Peyer's patch (tissue), 4 donors: ENCODE measurements around the gene ITGA2B.

Experiments used
- CTCF ChIP-seq, 6 experiments: fragments of 450-650 bp in 4 of 6; fragments of 200-600 bp in 2 of 6; sonication (generic) in 1 of 6; IDR thresholded peaks; one replicate each; pipeline ENCODE4 v1.5.1; 2017 to 2019; ENCODE audit warnings: antibody characterized with exemption in 6 of 6, mild to moderate bottlenecking in 3 of 6, moderate library complexity in 1 of 6
- POLR2A ChIP-seq, 2 donors: fragments of 450-650 bp; IDR thresholded peaks; one replicate each; pipeline ENCODE4 v1.5.1; 2017; ENCODE audit warnings: antibody characterized with exemption in 2 of 2, mild to moderate bottlenecking in 2 of 2, moderate library complexity in 2 of 2

- TF ChIP-seq CTCF (IDR thresholded peaks at IDR 0.05): no peak
- no peak for TF ChIP-seq POLR2A (IDR thresholded peaks at IDR 0.05)
These were observed 3.3 kb downstream of the ITGA2B start for GRCh38 chr17:44386182-44386525.
